SW480 (cell line): ENCODE measurements around the gene RAB40C.
"Not testable (repeated sequence)": the region's sequence is repeated elsewhere in the genome, so short reads cannot be mapped to it uniquely, and the experiment has no call there.

Experiments
- DNase-seq: peaks from one replicate; pipeline ENCODE4 v3.0.0-alpha.2; 2016; ENCODE audit warnings: low spot score

Gene RAB40C

GRCh38 chr16:590815-591200 lies 942 bp downstream of the RAB40C start:
- DNase-seq: no peak

- no peak for DNase-seq
Observed at GRCh38 chr16:591231-591630, 1.4 kb downstream of the RAB40C start.

- no peak for DNase-seq
Observed at GRCh38 chr16:591892-592517, 2.1 kb downstream of the RAB40C start.

GRCh38 chr16:592518-593306 lies 2.8 kb downstream of the RAB40C start:
- no peak for DNase-seq

GRCh38 chr16:593406-593805 lies 3.5 kb downstream of the RAB40C start:
- DNase-seq: peak; percentile 89

- DNase-seq: no peak
Observed at GRCh38 chr16:593807-594206, 3.9 kb downstream of the RAB40C start.

GRCh38 chr16:595094-595528 lies 5.2 kb downstream of the RAB40C start:
- DNase-seq: no peak

GRCh38 chr16:595942-596735 lies 6.3 kb downstream of the RAB40C start:
- no peak for DNase-seq

- no peak for DNase-seq
Observed at GRCh38 chr16:596736-597060, 6.8 kb downstream of the RAB40C start.

- DNase-seq: not testable (repeated sequence)
Observed at GRCh38 chr16:597655-598054, 7.8 kb downstream of the RAB40C start.

- no peak for DNase-seq
Observed at GRCh38 chr16:598823-599739, 9.2 kb downstream of the RAB40C start.

- DNase-seq: no peak
Observed at GRCh38 chr16:600781-601180, 10.9 kb downstream of the RAB40C start.

- DNase-seq: no peak
Observed at GRCh38 chr16:603933-604332, 14.1 kb downstream of the RAB40C start.

- DNase-seq: no peak
Observed at GRCh38 chr16:606656-607307, 16.9 kb downstream of the RAB40C start.

- DNase-seq: no peak
Observed at GRCh38 chr16:608019-608418, 18.2 kb downstream of the RAB40C start.

- DNase-seq: no peak
Observed at GRCh38 chr16:609316-609715, 19.4 kb downstream of the RAB40C start.

GRCh38 chr16:609984-610383 lies 20.1 kb downstream of the RAB40C start:
- DNase-seq: no peak

- DNase-seq: no peak
Observed at GRCh38 chr16:610513-611381, 20.9 kb downstream of the RAB40C start.

GRCh38 chr16:615122-615521 lies 25.3 kb downstream of the RAB40C start:
- no peak for DNase-seq
